HEK293 (cell line): ENCODE data around the gene PNLDC1.

Experiments
- CTCF ChIA-PET: fragments of 350-600 bp; formaldehyde crosslinking; extraction: SDS; loops from one replicate; lab custom pipeline; 2021; ENCODE audit warnings: antibody characterized with exemption; lab: Yijun Ruan, JAX
- POLR2A ChIA-PET: fragments of 300-600 bp; formaldehyde crosslinking; extraction: SDS; loops from one replicate; lab custom pipeline; 2020; ENCODE audit warnings: antibody characterized with exemption, inconsistent platforms; lab: Yijun Ruan, JAX
- H3K27ac ChIP-seq: fragments of 200-500 bp; sonication (Bioruptor generic); 2 replicates; pipeline ENCODE4 v1.5.1; 2014; ENCODE audit warnings: low read depth, low read length, control low read depth, inconsistent platforms; ENCODE audit errors: extremely low read depth
- H3K36me3 ChIP-seq, 2 experiments: fragments of 200-500 bp in 1 of 2; sonication (Bioruptor generic) in 1 of 2; 1 replicate in 1 of 2; 2 replicates in 1 of 2; pipeline ENCODE4 v1.5.1; 2014 to 2017; ENCODE audit warnings: inconsistent platforms in 2 of 2, low read length in 2 of 2; ENCODE audit not compliant: control insufficient read depth in 2 of 2, insufficient read depth in 1 of 2
- H3K4me1 ChIP-seq: fragments of 200-500 bp; sonication (Bioruptor generic); 2 replicates; pipeline ENCODE4 v1.5.1; 2014; ENCODE audit warnings: mild to moderate bottlenecking, low read length, inconsistent platforms; ENCODE audit not compliant: control insufficient read depth, insufficient read depth
- H3K4me3 ChIP-seq: 2 replicates; pipeline ENCODE4 v1.5.1; 2011; ENCODE audit warnings: low read depth, mild to moderate bottlenecking, control low read depth, low read length, moderate library complexity
- H3K9me3 ChIP-seq: fragments of 200-500 bp; sonication (Bioruptor generic); 2 replicates; pipeline ENCODE4 v1.5.1; 2014; ENCODE audit warnings: low read depth, low read length, inconsistent platforms; ENCODE audit not compliant: control insufficient read depth, insufficient read depth
- EGR2 ChIP-seq: fragments of 450-650 bp; formaldehyde crosslinking; IDR thresholded peaks from 2 replicates; pipeline ENCODE4 v1.5.1; 2016; ENCODE audit warnings: low read depth, missing biosample characterization, missing genetic modification characterization
- KLF8 ChIP-seq: fragments of 450-650 bp; formaldehyde crosslinking; IDR thresholded peaks from 2 replicates; pipeline ENCODE4 v1.5.1; 2016; ENCODE audit warnings: missing biosample characterization, missing genetic modification characterization
- SCRT2 ChIP-seq: fragments of 450-650 bp; formaldehyde crosslinking; IDR thresholded peaks from 2 replicates; pipeline ENCODE4 v1.5.1; 2016; ENCODE audit warnings: missing biosample characterization, missing genetic modification characterization
- WT1 ChIP-seq: fragments of 450-650 bp; formaldehyde crosslinking; IDR thresholded peaks from 2 replicates; pipeline ENCODE4 v1.5.1; 2016; ENCODE audit warnings: missing biosample characterization, missing genetic modification characterization
- ZFHX2 ChIP-seq: fragments of 450-650 bp; formaldehyde crosslinking; conservative IDR thresholded peaks from 2 replicates; pipeline ENCODE4 v1.5.1; 2016; ENCODE audit warnings: missing biosample characterization, missing genetic modification characterization
- ZFP37 ChIP-seq: fragments of 450-650 bp; formaldehyde crosslinking; IDR thresholded peaks from 2 replicates; pipeline ENCODE4 v1.5.1; 2016; ENCODE audit warnings: missing biosample characterization, missing genetic modification characterization
- ZFP69B ChIP-seq: fragments of 450-650 bp; formaldehyde crosslinking; IDR thresholded peaks from 2 replicates; pipeline ENCODE4 v1.5.1; 2016; ENCODE audit warnings: missing biosample characterization, missing genetic modification characterization
- ZIC2 ChIP-seq: fragments of 450-650 bp; formaldehyde crosslinking; IDR thresholded peaks from 2 replicates; pipeline ENCODE4 v1.5.1; 2016; ENCODE audit warnings: missing biosample characterization, missing genetic modification characterization
- ZNF112 ChIP-seq: fragments of 450-650 bp; formaldehyde crosslinking; IDR thresholded peaks from 2 replicates; pipeline ENCODE4 v1.5.0; 2017; ENCODE audit warnings: missing biosample characterization, missing genetic modification characterization
- ZNF19 ChIP-seq: fragments of 450-650 bp; formaldehyde crosslinking; IDR thresholded peaks from 2 replicates; pipeline ENCODE4; 2016; ENCODE audit warnings: missing biosample characterization, missing genetic modification characterization, low read depth
- ZNF341 ChIP-seq: fragments of 450-650 bp; formaldehyde crosslinking; IDR thresholded peaks from 2 replicates; pipeline ENCODE4; 2016; ENCODE audit warnings: low read depth, missing biosample characterization, missing genetic modification characterization
- ZNF394 ChIP-seq: fragments of 450-650 bp; formaldehyde crosslinking; IDR thresholded peaks from 2 replicates; pipeline ENCODE4 v1.5.1; 2016; ENCODE audit warnings: missing biosample characterization, missing genetic modification characterization, mild to moderate bottlenecking, moderate library complexity, borderline replicate concordance
- ZNF404 ChIP-seq: fragments of 450-650 bp; formaldehyde crosslinking; IDR thresholded peaks from 2 replicates; pipeline ENCODE4 v1.5.1; 2017; ENCODE audit warnings: missing biosample characterization, missing genetic modification characterization
- ZNF426 ChIP-seq: fragments of 450-650 bp; formaldehyde crosslinking; IDR thresholded peaks from 2 replicates; pipeline ENCODE4 v1.5.1; 2017; ENCODE audit warnings: missing biosample characterization, missing genetic modification characterization, mild to moderate bottlenecking, inconsistent platforms, moderate library complexity
- ZNF521 ChIP-seq: fragments of 450-650 bp; formaldehyde crosslinking; IDR thresholded peaks from 2 replicates; pipeline ENCODE4 v1.5.1; 2017; ENCODE audit warnings: missing biosample characterization, mild to moderate bottlenecking, missing genetic modification characterization
- ZNF555 ChIP-seq: fragments of 450-650 bp; formaldehyde crosslinking; conservative IDR thresholded peaks from 2 replicates; pipeline ENCODE4 v1.5.1; 2017; ENCODE audit warnings: missing biosample characterization, mild to moderate bottlenecking, missing genetic modification characterization, inconsistent platforms
- ZNF560 ChIP-seq: fragments of 450-650 bp; formaldehyde crosslinking; IDR thresholded peaks from 2 replicates; pipeline ENCODE4 v1.5.1; 2017; ENCODE audit warnings: missing biosample characterization, missing genetic modification characterization, borderline replicate concordance
- ZNF596 ChIP-seq: fragments of 450-650 bp; IDR thresholded peaks from 2 replicates; pipeline ENCODE4 v1.5.0; 2018; ENCODE audit warnings: missing biosample characterization, mild to moderate bottlenecking, missing genetic modification characterization, moderate library complexity
- ZNF76 ChIP-seq: fragments of 450-650 bp; formaldehyde crosslinking; IDR thresholded peaks from 2 replicates; pipeline ENCODE4; 2016; ENCODE audit warnings: low read depth, missing biosample characterization, missing genetic modification characterization, borderline replicate concordance
- ZNF777 ChIP-seq: fragments of 450-650 bp; formaldehyde crosslinking; IDR thresholded peaks from 2 replicates; pipeline ENCODE4 v1.5.1; 2017; ENCODE audit warnings: missing biosample characterization, missing genetic modification characterization, borderline replicate concordance
- ZNF843 ChIP-seq: fragments of 450-650 bp; formaldehyde crosslinking; IDR thresholded peaks from 2 replicates; pipeline ENCODE4 v1.5.1; 2016; ENCODE audit warnings: missing biosample characterization, missing genetic modification characterization
- TF ChIP-seq, protein P1 (sequence below): fragments of 450-650 bp; formaldehyde crosslinking; IDR thresholded peaks from 2 replicates; pipeline ENCODE4 v1.5.1; 2017; ENCODE audit warnings: missing biosample characterization, missing genetic modification characterization
- TF ChIP-seq, protein P2 (sequence below): fragments of 450-650 bp; formaldehyde crosslinking; IDR thresholded peaks from 2 replicates; pipeline ENCODE4 v1.5.1; 2016; ENCODE audit warnings: missing biosample characterization, missing genetic modification characterization, low read depth
- TF ChIP-seq, protein P3 (sequence below): fragments of 450-650 bp; formaldehyde crosslinking; IDR thresholded peaks from 2 replicates; pipeline ENCODE4; 2016; ENCODE audit warnings: missing biosample characterization, missing genetic modification characterization
- TF ChIP-seq, protein P4 (sequence below): fragments of 450-650 bp; formaldehyde crosslinking; IDR thresholded peaks from 2 replicates; pipeline ENCODE4 v1.5.0; 2017; ENCODE audit warnings: missing biosample characterization, missing genetic modification characterization, borderline replicate concordance
- TF ChIP-seq, protein P5 (sequence below): fragments of 450-650 bp; formaldehyde crosslinking; IDR thresholded peaks from 2 replicates; pipeline ENCODE4 v1.5.1; 2016; ENCODE audit warnings: missing biosample characterization, missing genetic modification characterization

Gene PNLDC1

DNA sequence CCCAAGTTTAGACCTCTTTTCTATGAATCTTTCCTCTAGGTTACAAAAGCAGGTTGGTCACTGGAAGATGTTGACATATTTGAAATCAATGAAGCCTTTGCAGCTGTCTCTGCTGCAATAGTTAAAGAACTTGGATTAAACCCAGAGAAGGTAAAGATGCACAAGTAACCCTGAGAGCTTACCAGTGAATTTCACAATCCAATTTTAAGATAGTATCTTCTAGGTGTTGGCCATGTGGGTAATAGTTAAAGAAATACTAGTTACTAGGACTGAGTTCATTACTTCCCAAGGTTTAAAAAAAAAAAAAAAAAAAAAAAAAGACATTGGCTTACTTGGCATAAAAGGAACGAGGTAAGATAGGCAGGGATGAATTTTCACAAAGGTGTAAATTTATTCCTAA lies 21.9 kb upstream of the PNLDC1 start:
- Histone ChIP-seq H3K4me1 (no peaks in the 10 kb centered on the region), H3K27ac (no peak overlapping the region), H3K36me3 (peaks cover 42 to 97% of the 10 kb centered on the region in 2 experiments), H3K4me3 (no peak overlapping the region), H3K9me3 (no peaks in the 10 kb centered on the region)
- ChIA-PET CTCF (interaction anchor here (0.5 to 0.6 kb wide), 2 partner anchors 44 to 116 kb away, joined by 3 read pairs; no protein-coding TSS in a partner anchor), POLR2A (interaction anchor here (8.6 kb wide), 1 partner anchor 11 kb away, joined by 75 read pairs; the partner anchor contains the start of genes MRPL18 and TCP1)
- TF ChIP-seq ZNF596 (tag by site-specific recombination) (no peak), ZNF843 (tag by site-specific recombination) (no peak), KLF8 (tag by site-specific recombination) (no peak), EGR2 (tag by site-specific recombination) (no peak), ZNF19 (tag by site-specific recombination) (no peak), ZNF341 (tag by site-specific recombination) (no peak), WT1 (tag by site-specific recombination) (no peak), ZFP69B (tag by site-specific recombination) (no peak), ZNF394 (tag by site-specific recombination) (no peak), ZNF521 (tag by site-specific recombination) (no peak), ZFP37 (tag by site-specific recombination) (no peak), ZIC2 (no peak), ZNF777 (tag by site-specific recombination) (no peak), ZNF426 (no peak), ZFHX2 (tag by site-specific recombination) (no peak)
- TF ChIP-seq, protein P1, sequence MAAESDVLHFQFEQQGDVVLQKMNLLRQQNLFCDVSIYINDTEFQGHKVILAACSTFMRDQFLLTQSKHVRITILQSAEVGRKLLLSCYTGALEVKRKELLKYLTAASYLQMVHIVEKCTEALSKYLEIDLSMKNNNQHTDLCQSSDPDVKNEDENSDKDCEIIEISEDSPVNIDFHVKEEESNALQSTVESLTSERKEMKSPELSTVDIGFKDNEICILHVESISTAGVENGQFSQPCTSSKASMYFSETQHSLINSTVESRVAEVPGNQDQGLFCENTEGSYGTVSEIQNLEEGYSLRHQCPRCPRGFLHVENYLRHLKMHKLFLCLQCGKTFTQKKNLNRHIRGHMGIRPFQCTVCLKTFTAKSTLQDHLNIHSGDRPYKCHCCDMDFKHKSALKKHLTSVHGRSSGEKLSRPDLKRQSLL (tag by site-specific recombination): no peak
- TF ChIP-seq, protein P2, sequence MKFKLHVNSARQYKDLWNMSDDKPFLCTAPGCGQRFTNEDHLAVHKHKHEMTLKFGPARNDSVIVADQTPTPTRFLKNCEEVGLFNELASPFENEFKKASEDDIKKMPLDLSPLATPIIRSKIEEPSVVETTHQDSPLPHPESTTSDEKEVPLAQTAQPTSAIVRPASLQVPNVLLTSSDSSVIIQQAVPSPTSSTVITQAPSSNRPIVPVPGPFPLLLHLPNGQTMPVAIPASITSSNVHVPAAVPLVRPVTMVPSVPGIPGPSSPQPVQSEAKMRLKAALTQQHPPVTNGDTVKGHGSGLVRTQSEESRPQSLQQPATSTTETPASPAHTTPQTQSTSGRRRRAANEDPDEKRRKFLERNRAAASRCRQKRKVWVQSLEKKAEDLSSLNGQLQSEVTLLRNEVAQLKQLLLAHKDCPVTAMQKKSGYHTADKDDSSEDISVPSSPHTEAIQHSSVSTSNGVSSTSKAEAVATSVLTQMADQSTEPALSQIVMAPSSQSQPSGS (tag by site-specific recombination): no peak
- TF ChIP-seq, protein P3, sequence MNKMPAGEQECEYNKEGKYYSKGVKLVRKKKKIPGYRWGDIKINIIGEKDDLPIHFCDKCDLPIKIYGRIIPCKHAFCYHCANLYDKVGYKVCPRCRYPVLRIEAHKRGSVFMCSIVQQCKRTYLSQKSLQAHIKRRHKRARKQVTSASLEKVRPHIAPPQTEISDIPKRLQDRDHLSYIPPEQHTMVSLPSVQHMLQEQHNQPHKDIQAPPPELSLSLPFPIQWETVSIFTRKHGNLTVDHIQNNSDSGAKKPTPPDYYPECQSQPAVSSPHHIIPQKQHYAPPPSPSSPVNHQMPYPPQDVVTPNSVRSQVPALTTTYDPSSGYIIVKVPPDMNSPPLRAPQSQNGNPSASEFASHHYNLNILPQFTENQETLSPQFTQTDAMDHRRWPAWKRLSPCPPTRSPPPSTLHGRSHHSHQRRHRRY (tag by site-specific recombination): no peak
- TF ChIP-seq, protein P4, sequence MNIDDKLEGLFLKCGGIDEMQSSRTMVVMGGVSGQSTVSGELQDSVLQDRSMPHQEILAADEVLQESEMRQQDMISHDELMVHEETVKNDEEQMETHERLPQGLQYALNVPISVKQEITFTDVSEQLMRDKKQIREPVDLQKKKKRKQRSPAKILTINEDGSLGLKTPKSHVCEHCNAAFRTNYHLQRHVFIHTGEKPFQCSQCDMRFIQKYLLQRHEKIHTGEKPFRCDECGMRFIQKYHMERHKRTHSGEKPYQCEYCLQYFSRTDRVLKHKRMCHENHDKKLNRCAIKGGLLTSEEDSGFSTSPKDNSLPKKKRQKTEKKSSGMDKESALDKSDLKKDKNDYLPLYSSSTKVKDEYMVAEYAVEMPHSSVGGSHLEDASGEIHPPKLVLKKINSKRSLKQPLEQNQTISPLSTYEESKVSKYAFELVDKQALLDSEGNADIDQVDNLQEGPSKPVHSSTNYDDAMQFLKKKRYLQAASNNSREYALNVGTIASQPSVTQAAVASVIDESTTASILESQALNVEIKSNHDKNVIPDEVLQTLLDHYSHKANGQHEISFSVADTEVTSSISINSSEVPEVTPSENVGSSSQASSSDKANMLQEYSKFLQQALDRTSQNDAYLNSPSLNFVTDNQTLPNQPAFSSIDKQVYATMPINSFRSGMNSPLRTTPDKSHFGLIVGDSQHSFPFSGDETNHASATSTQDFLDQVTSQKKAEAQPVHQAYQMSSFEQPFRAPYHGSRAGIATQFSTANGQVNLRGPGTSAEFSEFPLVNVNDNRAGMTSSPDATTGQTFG: no peak

DNA sequence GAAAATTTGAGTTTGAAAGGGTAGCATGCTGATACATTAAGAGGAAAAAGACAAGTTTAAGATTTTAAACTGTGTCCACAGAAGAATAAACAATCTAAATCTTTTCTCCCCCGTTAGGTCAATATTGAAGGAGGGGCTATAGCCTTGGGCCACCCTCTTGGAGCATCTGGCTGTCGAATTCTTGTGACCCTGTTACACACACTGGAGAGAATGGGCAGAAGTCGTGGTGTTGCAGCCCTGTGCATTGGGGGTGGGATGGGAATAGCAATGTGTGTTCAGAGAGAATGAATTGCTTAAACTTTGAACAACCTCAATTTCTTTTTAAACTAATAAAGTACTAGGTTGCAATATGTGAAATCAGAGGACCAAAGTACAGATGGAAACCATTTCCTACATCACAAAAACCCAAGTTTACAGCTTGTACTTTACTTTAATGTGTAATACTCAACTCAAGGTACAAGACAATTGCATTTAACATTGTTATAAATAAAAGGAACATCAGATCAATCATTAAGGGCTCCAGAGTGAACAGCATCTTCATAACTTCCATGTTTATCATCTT lies 21.5 kb upstream of the PNLDC1 start:
- H3K36me3 ChIP-seq: peaks cover 47 to 98% of the 10 kb centered on the region in 2 experiments
- no peaks in the 10 kb centered on the region for H3K4me1 ChIP-seq
- POLR2A ChIA-PET: interaction anchor here (8.6 kb wide), 1 partner anchor 11 kb away, joined by 75 read pairs; the partner anchor contains the start of genes MRPL18 and TCP1
- no peaks in the 10 kb centered on the region for H3K9me3 ChIP-seq
- no peak overlapping the region for H3K27ac ChIP-seq
- CTCF ChIA-PET: interaction anchor here (0.5 to 0.6 kb wide), 2 partner anchors 45 to 117 kb away, joined by 3 read pairs; no protein-coding TSS in a partner anchor
- no peak overlapping the region for H3K4me3 ChIP-seq
- TF ChIP-seq ZNF596 (tag by site-specific recombination) (no peak), ZNF76 (tag by site-specific recombination) (no peak), SCRT2 (tag by site-specific recombination) (no peak), ZNF555 (tag by site-specific recombination) (no peak), ZNF112 (no peak), EGR2 (tag by site-specific recombination) (no peak), ZNF404 (no peak), ZNF560 (tag by site-specific recombination) (no peak)
- TF ChIP-seq, protein P5, sequence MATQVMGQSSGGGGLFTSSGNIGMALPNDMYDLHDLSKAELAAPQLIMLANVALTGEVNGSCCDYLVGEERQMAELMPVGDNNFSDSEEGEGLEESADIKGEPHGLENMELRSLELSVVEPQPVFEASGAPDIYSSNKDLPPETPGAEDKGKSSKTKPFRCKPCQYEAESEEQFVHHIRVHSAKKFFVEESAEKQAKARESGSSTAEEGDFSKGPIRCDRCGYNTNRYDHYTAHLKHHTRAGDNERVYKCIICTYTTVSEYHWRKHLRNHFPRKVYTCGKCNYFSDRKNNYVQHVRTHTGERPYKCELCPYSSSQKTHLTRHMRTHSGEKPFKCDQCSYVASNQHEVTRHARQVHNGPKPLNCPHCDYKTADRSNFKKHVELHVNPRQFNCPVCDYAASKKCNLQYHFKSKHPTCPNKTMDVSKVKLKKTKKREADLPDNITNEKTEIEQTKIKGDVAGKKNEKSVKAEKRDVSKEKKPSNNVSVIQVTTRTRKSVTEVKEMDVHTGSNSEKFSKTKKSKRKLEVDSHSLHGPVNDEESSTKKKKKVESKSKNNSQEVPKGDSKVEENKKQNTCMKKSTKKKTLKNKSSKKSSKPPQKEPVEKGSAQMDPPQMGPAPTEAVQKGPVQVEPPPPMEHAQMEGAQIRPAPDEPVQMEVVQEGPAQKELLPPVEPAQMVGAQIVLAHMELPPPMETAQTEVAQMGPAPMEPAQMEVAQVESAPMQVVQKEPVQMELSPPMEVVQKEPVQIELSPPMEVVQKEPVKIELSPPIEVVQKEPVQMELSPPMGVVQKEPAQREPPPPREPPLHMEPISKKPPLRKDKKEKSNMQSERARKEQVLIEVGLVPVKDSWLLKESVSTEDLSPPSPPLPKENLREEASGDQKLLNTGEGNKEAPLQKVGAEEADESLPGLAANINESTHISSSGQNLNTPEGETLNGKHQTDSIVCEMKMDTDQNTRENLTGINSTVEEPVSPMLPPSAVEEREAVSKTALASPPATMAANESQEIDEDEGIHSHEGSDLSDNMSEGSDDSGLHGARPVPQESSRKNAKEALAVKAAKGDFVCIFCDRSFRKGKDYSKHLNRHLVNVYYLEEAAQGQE (tag by site-specific recombination): no peak
